Activated CD8-positive, alpha-beta memory T cell treated with anti-CD3 and anti-CD28 coated beads for 24 hours (primary cell): ENCODE data around the gene ACAP2.
"Not testable (repeated sequence)": the region's sequence is repeated elsewhere in the genome, so short reads cannot be mapped to it uniquely, and the experiment has no call there.

Experiments used
- DNase-seq: peaks from one replicate; pipeline ENCODE4 v3.0.0-alpha.2; 2020

ACAP2 gene

DNA sequence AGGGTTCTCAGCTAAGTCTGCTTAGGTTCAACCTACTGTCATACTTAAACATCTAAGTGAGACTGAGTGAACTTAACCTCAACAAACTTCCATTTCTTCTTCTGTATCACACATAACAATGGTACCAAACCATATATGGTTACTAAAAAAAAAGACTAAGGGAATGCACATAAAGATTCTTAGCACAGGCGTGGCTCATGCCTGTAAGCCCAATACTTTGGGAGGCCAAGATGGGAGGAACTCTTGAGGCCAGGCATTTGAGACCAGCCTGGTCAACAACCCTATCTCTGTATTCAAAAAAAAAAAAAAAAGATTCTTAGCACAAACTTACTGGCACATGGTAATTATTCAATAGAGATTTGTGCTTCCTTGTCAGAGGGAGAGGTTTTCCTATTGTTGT, 57.9 kb downstream of the ACAP2 start:
- no peak for DNase-seq

DNA sequence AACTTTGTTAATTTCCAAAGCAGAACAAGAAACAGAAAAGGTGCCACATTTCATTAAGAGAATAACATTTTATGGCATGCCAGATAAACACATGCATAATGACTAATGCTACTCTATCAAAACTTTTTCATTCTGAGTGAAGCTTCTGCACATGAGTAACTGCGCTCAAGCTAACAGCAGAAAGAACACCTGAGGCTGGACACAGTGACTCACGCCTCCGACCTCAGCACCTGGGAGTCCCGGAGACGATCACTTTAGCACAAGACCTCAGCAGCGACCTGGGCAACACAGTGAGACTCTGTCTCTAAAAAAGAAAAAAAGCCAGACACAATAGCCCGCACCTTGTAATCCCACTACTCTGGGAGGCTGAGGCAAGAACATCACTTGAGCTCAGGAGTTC, 70.6 kb downstream of the ACAP2 start:
- DNase-seq, result no peak

DNA sequence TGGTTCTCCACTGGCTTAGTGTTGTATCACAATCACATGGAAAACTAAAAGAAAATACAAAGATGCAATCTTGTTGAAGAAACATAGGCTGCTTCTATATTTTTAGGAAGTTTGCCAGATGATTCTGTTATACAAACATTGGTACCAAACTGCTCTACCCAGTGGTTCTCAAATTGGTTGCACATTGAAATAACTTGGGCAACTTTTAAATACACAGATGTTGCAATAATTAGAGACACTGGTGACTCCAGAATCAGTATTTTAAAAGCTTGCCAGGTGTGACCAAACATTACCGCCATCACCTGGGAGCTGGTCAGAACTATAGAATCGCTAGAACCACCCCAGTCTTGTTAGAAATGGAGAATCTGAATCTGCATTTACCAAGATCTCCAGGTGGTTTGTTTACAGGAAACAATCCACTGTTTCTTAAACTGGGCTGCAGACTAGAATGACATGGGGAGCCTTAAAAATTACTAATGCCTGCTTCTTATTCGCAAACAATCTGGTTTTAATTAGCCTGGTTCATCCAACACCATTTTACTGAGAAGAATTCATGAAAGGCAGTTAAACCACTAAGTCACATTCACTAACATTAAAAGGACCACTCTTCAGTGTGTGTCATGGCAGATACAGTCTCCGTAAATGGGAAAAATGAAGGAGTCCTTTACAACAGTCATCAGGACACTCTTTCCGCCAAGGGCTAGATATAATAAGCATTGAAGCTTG, 76.5 kb downstream of the ACAP2 start:
- no peak for DNase-seq

DNA sequence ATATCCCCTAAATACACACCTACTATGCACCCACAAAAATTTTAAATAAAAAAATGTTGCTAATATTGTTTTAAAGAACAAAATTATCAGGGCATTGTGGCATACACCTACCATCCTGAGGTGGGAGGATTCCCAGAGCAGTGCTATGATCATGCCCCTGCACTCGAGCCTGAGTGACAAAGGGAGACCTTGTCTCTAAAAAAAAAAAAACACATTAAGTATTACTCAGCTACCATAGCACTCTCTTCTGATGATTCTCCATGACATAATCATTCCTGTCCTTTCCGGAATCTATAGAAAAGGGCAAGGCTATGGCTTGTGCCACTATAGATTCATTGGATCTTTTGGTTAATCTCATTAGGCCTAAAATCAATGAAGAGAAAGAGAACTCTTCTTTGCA, 77.4 kb downstream of the ACAP2 start:
- DNase-seq, result no peak

DNA sequence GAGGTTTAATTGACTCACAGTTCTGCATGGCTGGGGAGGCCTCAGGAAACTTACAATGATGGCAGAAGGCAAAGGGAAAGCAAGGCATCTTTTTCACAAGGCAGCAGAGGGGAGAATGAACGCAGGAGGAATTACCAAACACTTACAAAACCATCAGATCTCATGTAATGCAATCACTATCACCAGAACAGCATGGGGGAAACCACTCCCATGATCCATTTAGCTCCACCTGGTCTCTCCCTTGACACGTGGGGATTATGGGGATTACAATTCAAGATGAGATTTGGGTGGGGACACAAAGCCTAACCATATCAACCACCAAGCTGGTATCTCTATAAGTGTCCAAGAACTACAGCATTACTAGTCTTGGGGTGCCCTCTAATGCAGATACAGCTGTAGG, 85.0 kb downstream of the ACAP2 start:
- not testable (repeated sequence) for DNase-seq

DNA sequence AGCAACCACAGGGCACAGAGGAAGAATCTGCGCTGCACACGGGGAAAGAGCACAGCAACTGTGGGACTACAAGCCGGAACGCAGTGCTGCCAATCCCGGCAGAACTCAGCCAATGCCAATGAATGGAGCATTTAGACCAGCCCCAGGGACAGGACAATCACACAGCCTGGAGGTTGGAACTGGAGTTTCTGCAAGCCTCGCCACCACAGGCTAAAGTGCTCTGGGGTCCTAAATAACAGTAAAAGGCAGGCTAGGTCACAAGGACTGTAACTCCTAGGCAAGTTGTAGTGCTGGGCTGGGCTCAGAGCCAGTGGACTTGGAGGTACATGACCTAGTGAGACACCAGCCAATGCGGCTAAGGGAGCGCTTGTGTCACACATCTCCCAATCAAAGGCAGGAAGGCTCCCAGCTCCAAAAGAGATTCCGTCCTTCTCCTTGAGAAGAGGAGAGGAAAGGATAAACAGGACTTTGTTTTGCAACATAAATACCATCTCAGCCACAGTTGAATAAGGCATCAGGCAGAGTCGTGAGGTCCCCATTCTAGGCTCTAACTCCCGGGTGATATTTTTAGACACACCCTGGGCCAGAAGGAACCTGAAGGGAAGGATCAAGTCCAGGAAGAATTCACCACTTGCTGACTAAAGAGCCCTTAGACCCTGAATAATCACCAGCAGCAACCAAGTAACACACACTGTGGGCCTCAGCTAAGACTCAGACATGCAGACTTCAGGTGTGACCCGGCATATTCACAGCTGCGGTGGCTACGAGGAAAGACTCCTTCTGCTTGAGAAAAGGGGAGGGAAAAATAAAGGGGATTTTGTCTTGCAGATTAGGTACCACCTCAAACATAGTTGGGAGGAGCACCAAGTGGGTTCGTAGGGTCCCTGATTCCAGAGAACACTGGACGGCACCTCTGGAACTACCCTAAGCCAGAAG, 86.4 kb downstream of the ACAP2 start:
- DNase-seq, result no peak

DNA sequence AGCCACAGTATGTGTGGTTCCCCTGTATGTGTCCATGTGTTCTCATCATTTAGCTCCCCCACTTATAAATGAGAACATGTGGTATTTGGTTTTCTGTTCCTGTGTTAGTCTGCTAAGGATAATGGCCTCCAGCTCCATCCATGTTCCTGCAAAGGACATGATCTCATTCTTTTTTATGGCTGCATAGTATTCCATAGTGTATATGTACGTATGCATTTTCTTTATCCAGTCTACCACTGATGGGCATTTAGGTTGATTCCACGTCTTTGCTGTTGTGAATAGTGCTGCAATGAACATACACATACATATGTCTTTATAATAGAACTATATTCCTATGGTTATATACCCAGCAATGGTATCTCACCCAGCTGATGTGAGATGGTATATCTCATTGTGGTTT, 88.8 kb downstream of the ACAP2 start:
- DNase-seq, result not testable (repeated sequence)

DNA sequence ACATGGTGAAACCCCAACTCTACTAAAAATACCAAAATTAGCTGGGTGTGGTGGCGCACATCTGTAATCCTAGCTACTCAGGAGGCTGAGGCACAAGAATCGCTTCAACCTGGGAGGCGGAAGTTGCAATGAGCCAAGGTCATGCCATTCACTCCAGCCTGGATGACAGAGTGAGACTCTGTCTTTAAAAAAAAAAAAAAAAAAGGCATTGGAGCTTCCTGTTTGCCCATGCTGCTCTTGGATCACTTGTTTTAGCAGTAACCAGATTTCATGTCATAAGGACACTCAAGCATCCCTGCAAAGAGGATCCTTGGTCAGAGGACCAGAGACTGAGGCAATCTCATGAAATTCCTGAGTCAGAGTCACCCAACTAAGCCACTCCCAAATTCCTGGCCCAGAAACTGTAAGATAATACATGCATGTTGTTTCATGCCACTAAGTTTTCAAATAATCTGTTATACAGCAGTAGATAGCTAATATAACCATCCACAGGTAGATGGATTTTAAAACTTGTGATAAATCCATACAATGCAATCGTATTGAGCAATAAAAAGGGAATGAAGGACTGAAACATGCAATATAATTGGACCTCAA, 89.8 kb downstream of the ACAP2 start:
- no peak for DNase-seq

DNA sequence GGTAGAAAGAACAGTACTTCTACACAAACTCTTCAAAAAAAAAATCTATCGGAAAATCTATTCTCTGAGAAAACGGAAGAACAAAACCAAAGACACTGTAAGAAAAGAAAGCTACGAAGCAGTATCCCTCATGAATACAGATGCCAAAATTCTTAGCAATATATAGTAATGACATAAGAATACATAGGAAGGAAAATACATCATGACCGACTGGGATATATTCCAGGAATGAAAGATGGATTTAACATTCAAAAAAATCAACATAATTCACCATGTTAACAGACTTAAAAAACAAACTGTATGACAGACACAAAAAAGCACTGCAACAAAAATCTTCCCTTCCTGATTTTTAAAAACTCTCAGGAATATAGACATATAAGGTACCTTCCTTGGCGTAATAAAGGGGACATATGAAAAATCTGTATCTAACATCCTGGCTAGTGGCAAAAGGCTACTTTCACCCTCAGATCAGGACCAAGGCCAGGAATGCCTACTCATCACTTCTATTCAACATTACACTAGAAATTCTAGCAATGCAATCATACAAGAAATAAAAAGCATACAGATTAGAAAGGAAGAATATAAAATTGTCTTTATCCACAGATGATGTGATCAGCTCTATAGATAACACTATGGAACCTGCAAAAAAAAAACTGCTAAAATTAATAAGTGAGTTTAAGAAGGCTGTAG, 94.2 kb downstream of the ACAP2 start:
- no peak for DNase-seq

DNA sequence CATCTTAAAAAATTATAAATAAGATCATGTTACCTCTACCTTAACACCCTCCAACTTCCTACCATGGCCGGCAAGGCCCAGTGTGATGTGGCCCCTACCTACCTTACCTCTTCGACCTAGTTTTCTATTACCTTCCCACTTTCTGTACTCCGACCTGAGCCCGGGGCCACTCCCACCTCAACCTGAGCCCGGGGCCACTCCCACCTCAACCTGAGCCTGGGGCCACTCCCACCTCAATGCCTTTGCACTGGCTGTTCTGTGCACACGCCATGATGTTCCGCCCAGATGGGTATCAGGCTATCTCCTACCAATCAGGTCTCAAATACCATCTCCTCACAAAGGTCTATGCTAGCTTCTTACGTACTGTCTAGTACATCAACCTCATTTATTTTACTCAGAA, 105.1 kb downstream of the ACAP2 start:
- DNase-seq, result no peak

DNA sequence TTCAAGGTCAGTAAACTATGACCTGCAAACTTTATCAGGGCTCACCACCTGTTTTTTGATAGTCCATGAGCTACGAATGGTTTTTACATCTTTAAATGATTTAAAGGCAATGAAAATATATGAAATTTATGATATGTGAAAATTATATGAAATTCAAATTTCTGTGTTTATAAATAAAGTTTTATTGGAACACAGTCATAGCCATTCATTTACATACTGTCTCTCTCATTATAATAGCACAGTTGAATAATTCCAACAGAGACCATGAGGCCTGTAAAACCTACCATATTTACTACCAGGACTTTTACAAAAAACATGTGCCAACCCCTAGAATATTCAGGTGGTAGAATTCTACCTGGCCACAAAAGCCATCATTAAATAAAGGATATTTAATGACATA, 107.9 kb downstream of the ACAP2 start:
- no peak for DNase-seq

DNA sequence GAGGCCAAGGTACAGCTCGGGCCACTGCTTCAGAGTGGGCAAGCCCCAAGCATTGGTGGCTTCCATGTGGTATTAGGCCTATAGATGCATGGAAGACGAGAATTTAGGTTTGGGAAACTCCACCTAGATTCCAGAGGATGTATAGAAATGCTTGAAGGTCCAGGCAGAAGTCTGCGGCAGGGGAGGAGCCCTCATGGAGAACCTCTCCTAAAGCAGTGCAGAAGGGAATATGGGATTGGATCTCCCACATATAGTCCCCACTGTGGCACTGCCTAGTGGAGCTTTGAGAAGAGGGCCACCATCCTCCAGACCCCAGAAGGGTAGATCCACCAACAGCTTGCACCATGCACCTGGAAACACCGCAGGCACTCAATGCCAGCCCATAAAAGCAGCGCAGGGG, 123.8 kb downstream of the ACAP2 start:
- DNase-seq, result no peak

DNA sequence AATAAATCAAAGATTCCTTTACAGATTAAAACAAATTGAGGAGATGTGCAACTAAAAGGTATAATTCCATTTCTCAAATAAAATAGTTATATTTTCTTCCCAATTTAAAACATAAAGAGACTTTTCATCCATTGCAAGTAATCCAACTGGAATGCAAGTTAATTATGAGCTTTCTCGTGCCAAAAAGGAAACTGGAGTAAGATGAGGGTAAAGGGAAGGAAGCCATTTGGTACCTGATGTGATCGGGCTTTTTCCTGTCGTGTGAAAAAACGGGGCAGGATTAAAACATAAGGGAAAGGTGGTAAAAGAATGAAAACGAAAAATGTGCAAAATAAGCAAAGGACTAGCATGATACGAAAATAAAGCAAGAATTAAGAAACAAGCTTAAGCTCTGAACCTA, 130.1 kb downstream of the ACAP2 start:
- DNase-seq, result no peak

DNA sequence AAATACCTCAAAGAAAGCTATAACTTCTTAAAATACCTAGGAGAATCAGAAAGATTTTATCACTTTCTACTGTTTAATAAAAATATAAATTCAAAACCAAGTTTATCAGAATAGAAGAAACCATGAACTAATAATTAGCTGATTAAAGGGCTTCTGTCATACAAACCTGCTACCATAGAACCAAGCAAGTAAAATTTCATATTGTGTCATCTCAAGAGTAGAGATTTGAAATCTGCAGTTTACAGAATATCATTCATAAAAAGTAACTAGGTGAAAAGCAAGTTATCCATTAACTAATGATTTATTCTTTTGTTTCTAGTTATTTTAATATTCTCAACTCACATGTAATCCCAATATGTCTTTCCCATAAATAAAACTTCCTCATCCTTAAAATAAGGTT, 135.1 kb downstream of the ACAP2 start:
- DNase-seq, result no peak

DNA sequence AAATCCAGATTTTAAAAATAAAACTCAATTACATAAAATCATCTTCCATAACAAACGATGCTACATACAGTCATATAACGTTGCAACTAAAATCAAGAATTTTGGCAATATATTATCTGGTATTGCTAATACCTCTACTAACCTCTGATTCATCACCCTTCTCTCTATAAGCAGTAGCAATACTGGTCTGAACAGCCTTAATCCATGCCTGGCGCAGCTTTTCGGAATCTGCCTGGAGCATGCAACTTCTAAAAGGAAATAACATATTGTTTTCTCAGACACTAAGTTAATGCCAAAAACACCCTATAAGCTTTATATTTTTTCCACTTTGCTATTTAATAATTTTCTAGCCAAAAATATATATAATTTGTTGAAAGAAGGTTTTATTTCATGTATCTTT, 136.5 kb downstream of the ACAP2 start:
- DNase-seq, result no peak

DNA sequence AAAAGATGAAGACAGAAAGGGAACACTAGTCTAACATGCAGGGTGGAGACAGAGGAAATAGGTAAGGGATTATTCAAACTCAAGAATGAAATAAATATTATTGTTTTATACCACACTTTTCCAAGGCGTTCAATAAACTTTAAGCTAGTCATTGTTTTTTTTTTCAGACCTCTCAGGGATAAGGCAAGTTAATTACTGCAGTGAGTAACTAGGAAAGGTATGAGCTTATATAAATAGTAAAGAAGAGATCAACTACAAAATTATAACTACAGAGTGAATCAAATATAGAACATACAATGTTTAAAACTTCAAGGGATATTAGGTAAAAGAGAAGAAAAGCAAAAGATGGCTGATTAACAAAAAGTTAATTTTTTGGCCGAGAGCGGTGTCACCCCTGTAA, 140.4 kb downstream of the ACAP2 start:
- no peak for DNase-seq

DNA sequence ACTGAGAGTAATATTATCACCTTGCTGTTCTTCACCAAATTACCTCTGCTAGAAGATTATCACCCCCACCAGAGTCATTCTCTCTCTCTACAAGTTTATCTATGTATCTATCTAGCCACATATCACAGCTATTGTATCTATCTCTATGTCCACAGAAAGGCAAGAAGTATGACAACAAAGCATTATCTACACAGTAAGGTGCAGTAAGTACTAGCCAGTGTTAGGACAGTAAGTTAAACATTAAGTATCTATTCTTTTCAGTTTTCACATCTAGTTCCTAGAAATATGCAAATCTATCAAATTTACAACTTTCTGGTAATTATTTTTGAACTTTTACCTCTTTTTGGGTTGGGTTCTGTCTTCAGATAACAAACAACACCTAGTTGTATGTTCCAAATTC, 145.4 kb downstream of the ACAP2 start:
- DNase-seq, result no peak

DNA sequence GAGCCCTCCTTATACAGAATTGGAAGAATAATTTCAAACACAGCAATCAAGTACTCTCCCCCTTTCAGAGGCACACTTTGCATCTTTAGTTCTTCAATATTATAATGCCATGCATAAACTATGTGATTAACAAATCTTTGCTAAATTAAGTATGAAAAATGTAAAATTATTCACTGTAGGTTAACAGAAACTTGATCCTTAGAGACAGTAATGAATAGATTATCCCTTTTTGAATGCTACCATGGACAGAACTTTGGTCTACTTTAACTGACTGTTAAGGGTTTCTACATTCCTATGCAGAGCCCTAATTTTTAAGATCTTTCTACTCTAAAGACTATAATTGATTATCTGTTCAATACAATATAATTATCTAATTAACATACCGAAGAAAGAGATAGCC, 146.2 kb downstream of the ACAP2 start:
- no peak for DNase-seq

DNA sequence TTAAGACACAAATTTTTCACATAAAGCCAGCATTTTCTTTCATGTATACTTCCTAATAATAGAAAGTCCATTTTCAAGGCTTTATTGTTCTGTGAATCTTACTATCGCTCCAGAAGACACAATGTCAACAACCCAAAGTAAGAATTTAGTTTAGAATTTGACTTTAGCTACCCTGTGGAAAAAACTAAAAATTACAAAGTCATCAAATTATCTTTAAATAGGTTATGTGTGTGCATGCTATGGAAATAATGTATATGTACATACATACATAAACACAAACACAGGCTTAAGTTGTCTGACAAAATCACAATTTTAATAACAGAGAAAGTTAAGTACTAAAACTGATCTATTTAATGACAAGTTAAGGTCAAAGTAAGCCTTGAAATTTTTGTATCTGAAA, 151.7 kb downstream of the ACAP2 start:
- DNase-seq, result no peak

DNA sequence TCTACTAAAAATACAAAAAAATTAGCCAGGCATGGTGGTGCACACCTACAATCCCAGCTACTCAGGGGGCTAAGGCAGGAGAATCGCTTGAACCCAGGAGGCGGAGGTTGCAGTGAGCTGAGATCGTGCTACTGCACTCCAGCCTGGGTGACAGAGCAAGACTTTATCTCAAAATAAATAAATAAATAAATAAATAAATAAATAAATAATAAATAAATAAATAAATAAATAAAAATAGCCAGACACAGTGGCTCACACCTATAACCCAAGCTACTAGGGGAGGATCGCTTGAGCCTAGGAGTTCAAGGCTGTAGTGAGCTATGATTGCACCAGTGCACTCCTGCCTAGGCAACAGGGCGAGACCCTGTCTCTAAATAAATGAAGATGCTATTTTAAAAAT, 152.2 kb downstream of the ACAP2 start:
- not testable (repeated sequence) for DNase-seq

DNA sequence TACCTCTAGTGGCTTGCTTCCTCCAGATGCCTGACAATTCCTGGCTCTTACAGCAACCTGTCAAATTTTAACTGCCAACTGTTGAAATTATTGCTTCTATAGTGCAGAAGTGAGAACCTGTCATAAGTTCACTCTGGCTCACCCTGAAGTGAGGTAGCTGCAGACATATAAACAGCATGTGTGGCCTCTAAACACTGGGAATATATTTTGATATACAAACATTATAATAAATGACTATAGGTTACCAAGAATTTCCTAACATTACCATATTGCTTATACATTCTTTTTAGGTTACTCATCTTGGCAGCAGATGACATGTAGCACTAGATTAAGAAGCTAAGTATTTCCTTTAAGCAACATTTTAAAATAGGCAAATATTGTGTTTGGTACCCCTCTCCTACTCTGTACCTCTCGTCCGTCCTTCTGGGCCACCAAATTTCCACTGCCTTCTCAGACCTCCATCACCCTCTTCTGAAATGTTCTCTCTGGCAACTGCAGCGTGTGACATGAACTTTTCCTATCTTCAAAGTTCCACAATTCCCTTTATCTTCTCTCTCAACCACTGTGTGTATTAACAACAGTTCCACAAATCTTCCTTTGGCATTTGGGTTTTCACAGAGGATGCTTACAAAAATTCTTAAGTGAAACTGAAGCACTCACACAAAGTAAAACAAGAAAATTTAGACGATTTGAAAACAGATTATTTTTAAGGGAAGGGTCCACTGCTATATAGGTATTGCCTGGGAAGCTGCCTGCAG, 156.5 kb downstream of the ACAP2 start:
- DNase-seq, result no peak

DNA sequence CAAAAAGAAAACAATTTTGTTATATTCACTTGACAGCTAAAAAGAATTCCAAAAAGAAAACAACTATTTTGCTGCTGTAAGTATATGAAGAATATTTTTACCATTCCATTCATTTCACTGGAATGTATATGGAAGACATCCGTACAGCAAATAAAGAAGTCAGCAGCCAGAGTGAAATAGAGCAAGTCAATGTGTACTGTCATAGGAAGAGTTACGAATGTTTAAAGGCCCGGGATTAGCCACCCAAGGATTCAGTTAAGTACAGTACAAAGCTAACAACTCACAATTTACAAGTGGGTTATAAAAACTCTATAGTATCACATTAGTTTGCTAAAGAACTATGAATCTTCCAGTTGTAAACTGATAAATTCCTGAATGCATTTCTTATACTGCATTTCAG, 157.4 kb downstream of the ACAP2 start:
- DNase-seq, result no peak

DNA sequence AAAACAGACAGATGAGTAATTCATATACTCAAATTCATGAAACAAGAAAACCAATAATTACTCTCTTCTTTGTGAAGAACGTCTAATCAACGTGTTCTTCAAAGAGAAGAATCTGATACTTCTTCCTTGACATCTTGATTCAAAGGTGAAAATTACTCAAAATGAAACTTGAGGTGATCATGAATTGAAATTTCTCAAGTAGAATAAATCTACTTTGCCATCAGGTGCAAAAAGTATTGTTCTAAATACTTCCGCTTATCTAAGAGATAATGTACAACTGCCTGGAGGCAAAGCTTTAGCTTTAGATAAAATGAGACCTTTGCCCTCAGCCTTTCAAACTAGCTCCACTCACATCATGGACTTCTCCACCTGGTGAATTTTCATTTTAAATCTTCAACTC, 158.0 kb downstream of the ACAP2 start:
- no peak for DNase-seq
